Measurements from ENCODE around the gene IFITM1. TPM values are rescaled to one million over a fixed set of nuclear protein-coding genes. Genes with fewer than 3 reads are reported as not detected.

The IFITM1 gene
- total and polyA plus RNA-seq, 2 of the 4 experiments (the other 2 are of a cell fraction): 24.2 to 68.9 TPM

DNA sequence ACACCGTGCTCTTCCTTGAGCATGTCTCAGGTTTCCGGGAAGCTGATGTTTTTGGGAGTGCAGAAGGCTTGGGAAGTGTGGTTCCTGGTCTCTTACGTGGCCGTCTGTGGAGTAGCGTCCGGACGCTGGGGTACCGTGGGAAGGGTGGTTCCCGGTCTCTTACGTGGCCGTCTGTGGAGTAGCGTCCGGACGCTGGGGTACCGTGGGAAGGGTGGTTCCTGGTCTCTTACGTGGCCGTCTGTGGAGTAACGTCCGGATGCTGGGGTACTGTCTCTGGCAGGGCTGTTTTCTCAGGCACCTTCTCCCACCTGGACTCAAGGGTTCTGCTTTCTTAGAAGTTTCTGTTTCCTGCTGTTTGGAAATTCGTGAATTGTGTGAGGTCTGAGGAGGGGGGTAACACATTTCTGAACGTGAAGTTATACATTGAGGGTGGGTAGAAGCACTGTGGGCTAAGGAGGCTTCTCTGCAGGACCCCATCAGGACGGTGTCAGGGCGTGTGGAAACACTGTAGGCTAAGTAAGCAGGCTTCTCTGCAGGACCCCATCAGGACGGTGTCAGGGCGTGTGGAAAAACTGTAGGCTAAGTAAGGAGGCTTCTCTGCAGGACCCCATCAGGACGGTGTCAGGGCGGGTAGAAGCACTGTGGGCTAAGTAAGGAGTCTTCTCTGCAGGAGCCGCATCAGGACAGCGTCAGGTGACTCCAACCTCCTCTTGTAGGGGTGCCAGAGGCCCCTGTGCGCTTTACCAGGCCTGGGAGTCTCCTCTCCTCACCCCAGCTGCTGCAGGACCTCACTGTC lies 12.2 kb downstream of the IFITM1 start:
- peak overlapping the region; percentile 70 for H2AK9ac ChIP-seq (replicated peaks; ENCODE audit: low read depth, low read length, poor library complexity)
- no peaks in the 10 kb centered on the region for H3K9me1 ChIP-seq (ENCODE audit: insufficient read depth, low read length)
- H3K56ac ChIP-seq (ENCODE audit: extremely low read depth, insufficient read depth, low read length): no peak overlapping the region
- H3K23ac ChIP-seq (ENCODE audit: low read depth, low read length): no peak overlapping the region
- H3K36me3 ChIP-seq (ENCODE audit: control insufficient read depth, insufficient read depth, low read length): no peaks in the 10 kb centered on the region
- no peak overlapping the region for H3K4me2 ChIP-seq (ENCODE audit: low read depth, low read length)
- H4K91ac ChIP-seq (ENCODE audit: insufficient read depth, low read depth, low read length): 0 out of 2 replicates have a peak overlapping the region, but pooled peaks have one; percentile 26
- intact Hi-C loops (cut with micrococcal nuclease): no loop called here
- no peak overlapping the region for H3K9ac ChIP-seq (ENCODE audit: low read depth, low read length)
- no peak overlapping the region for H2BK20ac ChIP-seq (ENCODE audit: low read depth, low read length)
- no peaks in the 10 kb centered on the region for H4K20me1 ChIP-seq (ENCODE audit: insufficient read depth, low read length)
- DNase-seq (no peak), ATAC-seq (ENCODE audit: low read depth) (no peak)
- H3K4me3 ChIP-seq (ENCODE audit: insufficient read depth, low read depth, low read length): no peak overlapping the region
- in situ Hi-C loops (cut with MboI; ENCODE audit: low sequenced_read_pairs): no loop called here
- peak overlapping the region; percentile 37; the same call in 1 of the 3 replicates for H2BK15ac ChIP-seq (ENCODE audit: low read depth, low read length)
- CTCF ChIA-PET: no interaction called here
- no peak overlapping the region; the same call in 1 of the 2 replicates for H3K14ac ChIP-seq (replicated peaks; ENCODE audit: low read depth, low read length)
- H2BK5ac ChIP-seq (ENCODE audit: low read depth, low read length, poor library complexity, severe bottlenecking): no peak overlapping the region
- peak overlapping the region; percentile 49 to 84; a peak in 3 of 4 replicates for H4K8ac ChIP-seq (ENCODE audit: low read depth in 2 of 2, low read length in 2 of 2)
- no peaks in the 10 kb centered on the region; a peak in 1 of 4 replicates for H3K79me1 ChIP-seq (ENCODE audit: low read depth in 1 of 2, low read length in 2 of 2)
- no peaks in the 10 kb centered on the region for H3K9me3 ChIP-seq (ENCODE audit: control insufficient read depth, insufficient read depth, low read length)
- H3K27me3 ChIP-seq (ENCODE audit: control insufficient read depth, insufficient read depth, low read length): no peaks in the 10 kb centered on the region
- H3K4me1 ChIP-seq (ENCODE audit: control insufficient read depth, insufficient read depth, low read length): peaks cover 15% of the 10 kb centered on the region
- no peak overlapping the region for H3K18ac ChIP-seq (ENCODE audit: low read depth, low read length)
- peak overlapping the region; percentile 87 for H2AFZ ChIP-seq (replicated peaks; ENCODE audit: low read length, poor library complexity)
- H2BK120ac ChIP-seq (ENCODE audit: low read depth, low read length): no peak overlapping the region
- no peak overlapping the region; the same call in 1 of the 2 replicates for H2AK5ac ChIP-seq (ENCODE audit: low read depth, low read length)
- BruUV-seq (replicated peaks): no TSS peak
- H3K27ac ChIP-seq (ENCODE audit: insufficient read depth, low read length): no peak overlapping the region
- dilution Hi-C loops (cut with HindIII; ENCODE audit: low sequenced_read_pairs, unreplicated experiment): no loop called here
- WGBS, 2 experiments (ENCODE audit: extremely low coverage in 2 of 2, insufficient read length in 1 of 2): 75% methylated on average over 6 of the region's 30 CpGs; no CpG with 5 or more reads in 1 of the 2 experiments
- H4K5ac ChIP-seq (ENCODE audit: low read depth, low read length): no peak overlapping the region
- H3K4ac ChIP-seq (ENCODE audit: low read depth, low read length): peak overlapping the region; percentile 66; the same call in 1 of the 2 replicates
- POLR2A ChIA-PET (ENCODE audit: unreplicated experiment): no interaction called here
- TF ChIP-seq, protein P1, sequence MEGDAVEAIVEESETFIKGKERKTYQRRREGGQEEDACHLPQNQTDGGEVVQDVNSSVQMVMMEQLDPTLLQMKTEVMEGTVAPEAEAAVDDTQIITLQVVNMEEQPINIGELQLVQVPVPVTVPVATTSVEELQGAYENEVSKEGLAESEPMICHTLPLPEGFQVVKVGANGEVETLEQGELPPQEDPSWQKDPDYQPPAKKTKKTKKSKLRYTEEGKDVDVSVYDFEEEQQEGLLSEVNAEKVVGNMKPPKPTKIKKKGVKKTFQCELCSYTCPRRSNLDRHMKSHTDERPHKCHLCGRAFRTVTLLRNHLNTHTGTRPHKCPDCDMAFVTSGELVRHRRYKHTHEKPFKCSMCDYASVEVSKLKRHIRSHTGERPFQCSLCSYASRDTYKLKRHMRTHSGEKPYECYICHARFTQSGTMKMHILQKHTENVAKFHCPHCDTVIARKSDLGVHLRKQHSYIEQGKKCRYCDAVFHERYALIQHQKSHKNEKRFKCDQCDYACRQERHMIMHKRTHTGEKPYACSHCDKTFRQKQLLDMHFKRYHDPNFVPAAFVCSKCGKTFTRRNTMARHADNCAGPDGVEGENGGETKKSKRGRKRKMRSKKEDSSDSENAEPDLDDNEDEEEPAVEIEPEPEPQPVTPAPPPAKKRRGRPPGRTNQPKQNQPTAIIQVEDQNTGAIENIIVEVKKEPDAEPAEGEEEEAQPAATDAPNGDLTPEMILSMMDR (conservative IDR thresholded peaks at IDR 0.05; ENCODE audit: low read depth, low read length): no peak
- TF ChIP-seq CEBPB (IDR thresholded peaks at IDR 0.05; ENCODE audit: low read depth, low read length) (no peak), RFX5 (IDR thresholded peaks at IDR 0.05; ENCODE audit: low read depth, low read length) (no peak), RAD21 (IDR thresholded peaks at IDR 0.05; ENCODE audit: low read length) (no peak), BHLHE40 (IDR thresholded peaks at IDR 0.05; ENCODE audit: low read depth, low read length) (no peak), FOS (IDR thresholded peaks at IDR 0.05; ENCODE audit: low read depth, low read length) (no peak), MAFK (IDR thresholded peaks at IDR 0.05; ENCODE audit: low read depth, low read length) (no peak), MXI1 (IDR thresholded peaks at IDR 0.05; ENCODE audit: borderline replicate concordance, low read depth, low read length) (no peak), CHD1 (IDR thresholded peaks at IDR 0.05; ENCODE audit: low read depth, low read length) (no peak), SMC3 (IDR thresholded peaks at IDR 0.05; ENCODE audit: low read depth, low read length) (no peak), POLR2A (IDR thresholded peaks at IDR 0.05; ENCODE audit: low read depth, low read length) (no peak), NFE2L2 (IDR thresholded peaks at IDR 0.05; ENCODE audit: low read depth, low read length) (no peak), RCOR1 (IDR thresholded peaks at IDR 0.05; ENCODE audit: insufficient replicate concordance, low read length) (no peak)
- TF ChIP-seq, protein P2, sequence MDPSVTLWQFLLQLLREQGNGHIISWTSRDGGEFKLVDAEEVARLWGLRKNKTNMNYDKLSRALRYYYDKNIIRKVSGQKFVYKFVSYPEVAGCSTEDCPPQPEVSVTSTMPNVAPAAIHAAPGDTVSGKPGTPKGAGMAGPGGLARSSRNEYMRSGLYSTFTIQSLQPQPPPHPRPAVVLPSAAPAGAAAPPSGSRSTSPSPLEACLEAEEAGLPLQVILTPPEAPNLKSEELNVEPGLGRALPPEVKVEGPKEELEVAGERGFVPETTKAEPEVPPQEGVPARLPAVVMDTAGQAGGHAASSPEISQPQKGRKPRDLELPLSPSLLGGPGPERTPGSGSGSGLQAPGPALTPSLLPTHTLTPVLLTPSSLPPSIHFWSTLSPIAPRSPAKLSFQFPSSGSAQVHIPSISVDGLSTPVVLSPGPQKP (IDR thresholded peaks at IDR 0.05; ENCODE audit: borderline replicate concordance, low read depth, low read length): no peak
- TF ChIP-seq, protein P3, sequence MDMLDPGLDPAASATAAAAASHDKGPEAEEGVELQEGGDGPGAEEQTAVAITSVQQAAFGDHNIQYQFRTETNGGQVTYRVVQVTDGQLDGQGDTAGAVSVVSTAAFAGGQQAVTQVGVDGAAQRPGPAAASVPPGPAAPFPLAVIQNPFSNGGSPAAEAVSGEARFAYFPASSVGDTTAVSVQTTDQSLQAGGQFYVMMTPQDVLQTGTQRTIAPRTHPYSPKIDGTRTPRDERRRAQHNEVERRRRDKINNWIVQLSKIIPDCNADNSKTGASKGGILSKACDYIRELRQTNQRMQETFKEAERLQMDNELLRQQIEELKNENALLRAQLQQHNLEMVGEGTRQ (IDR thresholded peaks at IDR 0.05; ENCODE audit: low read depth, low read length): no peak

Data from IMR-90 (cell line).